Superior temporal gyrus (tissue), 1 donor: Measurements from ENCODE around the gene CARMIL1.
A peak's percentile ranks its signal among the peaks of the same experiment; 100 is the strongest.

Source experiments
- DNase-seq: peaks from one replicate; pipeline ENCODE4 v3.0.0-alpha.2; 2016; ENCODE audit errors: extremely low spot score

CARMIL1 gene

GRCh38 chr6:25278914-25279747, at the start of gene CARMIL1:
TSS of gene CARMIL1 (plus strand) at chr6:25279374. CDS start at chr6:25279796, 422 bp downstream.
- peak; percentile 76 for DNase-seq

GRCh38 chr6:25229671-25230321, 49.4 kb upstream of the CARMIL1 start:
- DNase-seq, result no peak

GRCh38 chr6:25232479-25232878, 46.7 kb upstream of the CARMIL1 start:
- DNase-seq, result peak; percentile 58

- no peak for DNase-seq
Measured at GRCh38 chr6:25233226-25233625, 45.9 kb upstream of the CARMIL1 start.

GRCh38 chr6:25237579-25237978, 41.6 kb upstream of the CARMIL1 start:
- no peak for DNase-seq

- DNase-seq, result no peak
Measured at GRCh38 chr6:25239059-25239458, 40.1 kb upstream of the CARMIL1 start.

- DNase-seq, result no peak
Measured at GRCh38 chr6:25239498-25239897, 39.7 kb upstream of the CARMIL1 start.

- DNase-seq, result no peak
Measured at GRCh38 chr6:25242567-25242966, 36.6 kb upstream of the CARMIL1 start.

- DNase-seq, result no peak
Measured at GRCh38 chr6:25244865-25245264, 34.3 kb upstream of the CARMIL1 start.

- no peak for DNase-seq
Measured at GRCh38 chr6:25248123-25248522, 31.1 kb upstream of the CARMIL1 start.

GRCh38 chr6:25249133-25249532, 30.0 kb upstream of the CARMIL1 start:
- no peak for DNase-seq

- DNase-seq, result no peak
Measured at GRCh38 chr6:25250878-25251277, 28.3 kb upstream of the CARMIL1 start.

- DNase-seq, result no peak
Measured at GRCh38 chr6:25251426-25251825, 27.7 kb upstream of the CARMIL1 start.

- no peak for DNase-seq
Measured at GRCh38 chr6:25253351-25253750, 25.8 kb upstream of the CARMIL1 start.

GRCh38 chr6:25254671-25255070, 24.5 kb upstream of the CARMIL1 start:
- DNase-seq, result no peak

- DNase-seq, result no peak
Measured at GRCh38 chr6:25257686-25258348, 21.4 kb upstream of the CARMIL1 start.

- no peak for DNase-seq
Measured at GRCh38 chr6:25259756-25260155, 19.4 kb upstream of the CARMIL1 start.

GRCh38 chr6:25263657-25264056, 15.5 kb upstream of the CARMIL1 start:
- no peak for DNase-seq

- no peak for DNase-seq
Measured at GRCh38 chr6:25266456-25267100, 12.6 kb upstream of the CARMIL1 start.

GRCh38 chr6:25267662-25268061, 11.5 kb upstream of the CARMIL1 start:
- DNase-seq, result no peak

- DNase-seq, result no peak
Measured at GRCh38 chr6:25270559-25270958, 8.6 kb upstream of the CARMIL1 start.

GRCh38 chr6:25275436-25275835, 3.7 kb upstream of the CARMIL1 start:
- no peak for DNase-seq
